GM18502 (cell line): ENCODE data around the gene NFAM1.

Experiments
- ATAC-seq: cut with Tn5 transposase; IDR thresholded peaks from one replicate; pipeline ENCODE4 v1.9.1; 2021; ENCODE audit warnings: mild to moderate bottlenecking; ENCODE audit not compliant: unreplicated experiment, poor library complexity

NFAM1 gene

GRCh38 chr22:42387631-42388030, 44.6 kb downstream of the NFAM1 start:
- no peak for ATAC-seq

GRCh38 chr22:42385696-42386095, 46.5 kb downstream of the NFAM1 start:
- ATAC-seq, result no peak

GRCh38 chr22:42384506-42384905, 47.7 kb downstream of the NFAM1 start:
- no peak for ATAC-seq

- no peak for ATAC-seq
Observed at GRCh38 chr22:42383851-42384417, 48.3 kb downstream of the NFAM1 start.

GRCh38 chr22:42383287-42383686, 48.9 kb downstream of the NFAM1 start:
- no peak for ATAC-seq

- ATAC-seq, result no peak
Observed at GRCh38 chr22:42380769-42381551, 51.2 kb downstream of the NFAM1 start.

GRCh38 chr22:42379966-42380537, 52.2 kb downstream of the NFAM1 start:
- ATAC-seq, result no peak

- ATAC-seq, result no peak
Observed at GRCh38 chr22:42376711-42377554, 55.3 kb downstream of the NFAM1 start.

GRCh38 chr22:42375982-42376381, 56.2 kb downstream of the NFAM1 start:
- ATAC-seq, result no peak

GRCh38 chr22:42372976-42373375, 59.2 kb downstream of the NFAM1 start:
- no peak for ATAC-seq

GRCh38 chr22:42371501-42371900, 60.7 kb downstream of the NFAM1 start:
- ATAC-seq, result no peak

GRCh38 chr22:42371099-42371498, 61.1 kb downstream of the NFAM1 start:
- no peak for ATAC-seq

GRCh38 chr22:42369250-42370041, 62.8 kb downstream of the NFAM1 start:
- ATAC-seq, result peak; percentile 92

GRCh38 chr22:42368379-42369249, 63.6 kb downstream of the NFAM1 start:
- ATAC-seq, result peak; percentile 18

- no peak for ATAC-seq
Observed at GRCh38 chr22:42367980-42368378, 64.2 kb downstream of the NFAM1 start.

GRCh38 chr22:42366806-42367581, 65.2 kb downstream of the NFAM1 start:
- no peak for ATAC-seq

- ATAC-seq, result no peak
Observed at GRCh38 chr22:42365942-42366695, 66.1 kb downstream of the NFAM1 start.
